Panc1 (cell line): ENCODE results near the gene CCAR1.

ENCODE experiments used
- CTCF ChIP-seq: fragments of 450-650 bp; IDR thresholded peaks from 2 replicates; pipeline ENCODE4 v1.5.1; 2017; ENCODE audit warnings: mild to moderate bottlenecking
- SIN3A ChIP-seq: IDR thresholded peaks from 2 replicates; pipeline ENCODE4 v1.6.1; 2012; ENCODE audit warnings: low read depth, mild to moderate bottlenecking, low read length, moderate library complexity, borderline replicate concordance; ENCODE audit not compliant: insufficient read depth

- TF ChIP-seq CTCF (no peak), SIN3A (no peak)
These were observed 75.0 kb downstream of the CCAR1 start for GRCh38 chr10:68795886-68796532.
